PC-9 (cell line): ENCODE data around the gene CACNA1H. TPM values are rescaled to one million over a fixed set of nuclear protein-coding genes. Genes with fewer than 3 reads are reported as not detected.

Source experiments
- BruUV-seq: library from RNA; stranded (reverse); fragments of 400-500 nt; replicated peaks from 2 replicates; lab custom pipeline; 2021; lab: Mats Ljungman, UMichigan
- CTCF ChIA-PET: fragments of 300-600 bp; sonication (Branson Sonifier 250); formaldehyde crosslinking; loops from one replicate; lab custom pipeline; 2022; ENCODE audit warnings: antibody characterized with exemption; lab: Charles Lee
- POLR2A ChIA-PET: fragments of 300-600 bp; sonication (Branson Sonifier 250); formaldehyde crosslinking; loops from one replicate; lab custom pipeline; 2022; ENCODE audit warnings: antibody characterized with exemption; ENCODE audit not compliant: unreplicated experiment; lab: Charles Lee
- DNase-seq, 2 experiments: peaks; one replicate each; pipeline versions ENCODE4 v3.0.0 to v3.0.0-alpha.2; 2015 to 2022; ENCODE audit warnings: mixed read lengths in 1 of 2
- H2AFZ ChIP-seq: fragments of 200-600 bp; sonication (generic); 2 replicates; pipeline ENCODE4 v1.8.1; 2017; ENCODE audit warnings: antibody characterized with exemption
- H3F3A ChIP-seq: fragments of 200-600 bp; sonication (generic); 2 replicates; pipeline ENCODE4 v1.8.1; 2017; ENCODE audit warnings: antibody characterized with exemption, mild to moderate bottlenecking, low read depth; ENCODE audit not compliant: insufficient read depth
- H3K27ac ChIP-seq: fragments of 200-600 bp; sonication (generic); 2 replicates; pipeline ENCODE4 v1.6.1; 2016; ENCODE audit warnings: mixed run types
- H3K27me3 ChIP-seq: fragments of 200-600 bp; sonication (generic); 2 replicates; pipeline ENCODE4 v1.6.1; 2016; ENCODE audit warnings: low read depth, mixed run types; ENCODE audit not compliant: insufficient read depth
- H3K36me3 ChIP-seq: fragments of 200-600 bp; sonication (generic); 2 replicates; pipeline ENCODE4 v1.6.1; 2016; ENCODE audit warnings: low read depth, mixed run types
- H3K4me1 ChIP-seq: fragments of 200-600 bp; sonication (generic); replicated peaks from 2 replicates; pipeline ENCODE4 v1.6.1; 2016; ENCODE audit warnings: mixed run types; ENCODE audit not compliant: insufficient read depth
- H3K4me2 ChIP-seq: fragments of 200-600 bp; sonication (generic); 2 replicates; pipeline ENCODE4 v1.6.1; 2017; ENCODE audit warnings: mixed run types
- H3K4me3 ChIP-seq: fragments of 200-600 bp; sonication (generic); 2 replicates; pipeline ENCODE4 v1.6.1; 2016; ENCODE audit warnings: mixed run types
- H3K79me2 ChIP-seq: fragments of 200-600 bp; sonication (generic); 2 replicates; pipeline ENCODE4 v1.6.1; 2017; ENCODE audit warnings: low read depth, mixed run types
- H3K9me2 ChIP-seq: fragments of 200-600 bp; sonication (generic); 2 replicates; pipeline ENCODE4 v1.8.1; 2017; ENCODE audit warnings: mild to moderate bottlenecking; ENCODE audit not compliant: insufficient read depth
- H3K9me3 ChIP-seq: fragments of 200-600 bp; sonication (generic); 2 replicates; pipeline ENCODE4 v1.8.1; 2016; ENCODE audit warnings: low read depth; ENCODE audit not compliant: insufficient read depth
- H4K20me1 ChIP-seq: fragments of 200-600 bp; sonication (generic); 2 replicates; pipeline ENCODE4 v1.8.1; 2017; ENCODE audit not compliant: insufficient read depth
- EZH2 ChIP-seq: fragments of 200-600 bp; sonication (generic); IDR thresholded peaks from 2 replicates; pipeline ENCODE4 v1.8.0; 2017; ENCODE audit warnings: antibody characterized with exemption, low read depth
- intact Hi-C: fragments of 100-400 bp; cut with micrococcal nuclease; formaldehyde crosslinking; loops from one replicate; pipeline ENCODE4 v1.10.0; 2022; ENCODE audit not compliant: unreplicated experiment
- total RNA-seq: library from RNA; stranded (reverse); gene quantifications from 2 replicates; pipeline ENCODE4 v1.2.3, GENCODE V29; 2021
- TF ChIP-seq, protein P1 (sequence below): fragments of 200-600 bp; sonication (generic); conservative IDR thresholded peaks from 2 replicates; pipeline ENCODE4 v1.6.1; 2017; ENCODE audit warnings: mixed run types, antibody characterized with exemption, mild to moderate bottlenecking, moderate library complexity

CACNA1H gene
- total RNA-seq, 1 experiment from 2014 or later: not detected

DNA sequence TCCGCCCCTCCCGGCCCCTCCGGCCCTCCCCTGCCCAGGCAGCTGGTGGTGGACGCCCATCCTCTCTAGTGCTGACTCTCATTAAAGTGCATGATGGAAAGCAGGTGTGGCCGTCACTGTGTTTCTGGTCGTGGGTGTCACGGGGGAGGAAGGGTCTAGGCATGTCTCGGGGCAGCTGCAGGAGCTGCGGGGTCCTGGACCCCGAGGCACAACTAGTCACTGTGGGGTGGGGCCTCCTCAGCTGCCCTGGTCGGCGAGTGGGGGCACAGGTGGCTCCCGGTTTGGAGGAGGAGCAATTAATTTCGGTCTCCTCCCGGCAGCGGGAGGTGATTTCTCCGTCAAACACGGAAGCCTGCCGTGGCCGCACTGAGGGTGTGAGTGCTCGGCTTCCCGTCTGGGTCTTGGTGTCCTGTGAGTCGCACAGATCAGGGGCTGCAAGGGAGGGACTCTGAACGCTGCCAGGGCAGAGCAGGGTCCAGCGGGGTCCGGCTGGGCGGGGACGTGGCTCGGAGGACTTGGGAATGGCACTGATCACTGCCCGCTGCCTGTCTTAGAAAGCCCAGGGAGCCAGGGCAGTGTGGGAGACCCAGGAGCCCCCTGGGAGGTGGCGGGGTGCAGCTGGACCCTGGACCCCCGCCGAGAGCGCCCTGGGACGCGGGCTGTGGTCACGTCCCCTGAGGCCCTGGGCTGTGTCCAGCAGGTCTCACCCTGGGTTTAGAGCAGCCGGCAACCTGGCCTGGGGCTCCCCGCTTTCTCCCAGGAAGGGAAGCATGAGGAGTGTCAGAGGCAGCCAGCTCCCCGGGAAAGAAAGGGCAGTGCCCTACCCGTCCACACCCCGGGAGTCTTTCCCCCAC lies 106.2 kb downstream of the CACNA1H start:
- H3K4me1 ChIP-seq: no peaks in the 10 kb centered on the region; the same call in 1 of the 2 replicates
- H3K36me3 ChIP-seq: no peaks in the 10 kb centered on the region
- peak overlapping the region; percentile 54; the same call in 1 of the 2 replicates for H3K4me3 ChIP-seq
- peak overlapping the region; percentile 86 for H3K4me2 ChIP-seq
- H4K20me1 ChIP-seq: no peaks in the 10 kb centered on the region
- H2AFZ ChIP-seq: peak overlapping the region; percentile 66; the same call in 1 of the 2 replicates
- no peak overlapping the region for H3K27ac ChIP-seq
- H3K9me2 ChIP-seq: no peaks in the 10 kb centered on the region
- H3K27me3 ChIP-seq: peaks cover 51% of the 10 kb centered on the region
- no peaks in the 10 kb centered on the region for H3K79me2 ChIP-seq
- TF ChIP-seq, protein P1, sequence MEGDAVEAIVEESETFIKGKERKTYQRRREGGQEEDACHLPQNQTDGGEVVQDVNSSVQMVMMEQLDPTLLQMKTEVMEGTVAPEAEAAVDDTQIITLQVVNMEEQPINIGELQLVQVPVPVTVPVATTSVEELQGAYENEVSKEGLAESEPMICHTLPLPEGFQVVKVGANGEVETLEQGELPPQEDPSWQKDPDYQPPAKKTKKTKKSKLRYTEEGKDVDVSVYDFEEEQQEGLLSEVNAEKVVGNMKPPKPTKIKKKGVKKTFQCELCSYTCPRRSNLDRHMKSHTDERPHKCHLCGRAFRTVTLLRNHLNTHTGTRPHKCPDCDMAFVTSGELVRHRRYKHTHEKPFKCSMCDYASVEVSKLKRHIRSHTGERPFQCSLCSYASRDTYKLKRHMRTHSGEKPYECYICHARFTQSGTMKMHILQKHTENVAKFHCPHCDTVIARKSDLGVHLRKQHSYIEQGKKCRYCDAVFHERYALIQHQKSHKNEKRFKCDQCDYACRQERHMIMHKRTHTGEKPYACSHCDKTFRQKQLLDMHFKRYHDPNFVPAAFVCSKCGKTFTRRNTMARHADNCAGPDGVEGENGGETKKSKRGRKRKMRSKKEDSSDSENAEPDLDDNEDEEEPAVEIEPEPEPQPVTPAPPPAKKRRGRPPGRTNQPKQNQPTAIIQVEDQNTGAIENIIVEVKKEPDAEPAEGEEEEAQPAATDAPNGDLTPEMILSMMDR: no peak
- no peak for TF ChIP-seq EZH2
- H3F3A ChIP-seq: 0 out of 2 replicates have a peak, but pooled peaks cover under 1% of the 10 kb centered on the region
- intact Hi-C loops: loop anchor here (2.0 kb wide), 1 partner anchor 38 kb away; no protein-coding TSS in a partner anchor
- DNase-seq: peak in 1 of 2 experiments; percentile 45
- POLR2A ChIA-PET: no interaction called here
- H3K9me3 ChIP-seq: no peaks in the 10 kb centered on the region
- BruUV-seq: no TSS peak
- CTCF ChIA-PET: no interaction called here

DNA sequence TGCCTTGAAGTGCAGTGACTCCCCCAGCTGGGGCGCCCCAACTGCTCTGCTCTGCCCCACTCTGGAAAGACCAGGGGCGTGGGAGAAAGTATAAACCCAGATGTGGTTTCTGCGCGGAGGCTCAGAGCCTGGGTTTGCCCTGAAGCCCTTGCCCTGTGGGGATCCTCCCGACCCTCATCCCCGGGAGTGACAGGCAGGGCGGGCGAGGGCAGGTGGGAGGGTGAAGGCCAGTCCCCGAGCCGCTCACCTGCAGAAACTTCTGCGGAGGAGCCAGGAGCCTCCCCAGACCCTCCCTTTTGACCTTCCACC lies 106.8 kb downstream of the CACNA1H start:
- H3K79me2 ChIP-seq: no peaks in the 10 kb centered on the region
- TF ChIP-seq, protein P1: no peak
- TF ChIP-seq EZH2: no peak
- no peaks in the 10 kb centered on the region for H3K9me2 ChIP-seq
- ChIA-PET CTCF (no interaction called here), POLR2A (no interaction called here)
- H3F3A ChIP-seq: 0 out of 2 replicates have a peak, but pooled peaks cover 5% of the 10 kb centered on the region
- H2AFZ ChIP-seq: no peak overlapping the region
- peak overlapping the region; percentile 86; the same call in 1 of the 2 replicates for H3K4me2 ChIP-seq
- DNase-seq: no peak
- BruUV-seq: no TSS peak
- no peaks in the 10 kb centered on the region for H3K36me3 ChIP-seq
- no peak overlapping the region for H3K4me3 ChIP-seq
- no peaks in the 10 kb centered on the region for H3K9me3 ChIP-seq
- no peak overlapping the region for H3K27ac ChIP-seq
- intact Hi-C loops: loop anchor here (2.0 kb wide), 1 partner anchor 37 kb away; no protein-coding TSS in a partner anchor
- peaks cover 51% of the 10 kb centered on the region for H3K27me3 ChIP-seq
- no peaks in the 10 kb centered on the region for H4K20me1 ChIP-seq
- H3K4me1 ChIP-seq: no peaks in the 10 kb centered on the region; the same call in 1 of the 2 replicates

DNA sequence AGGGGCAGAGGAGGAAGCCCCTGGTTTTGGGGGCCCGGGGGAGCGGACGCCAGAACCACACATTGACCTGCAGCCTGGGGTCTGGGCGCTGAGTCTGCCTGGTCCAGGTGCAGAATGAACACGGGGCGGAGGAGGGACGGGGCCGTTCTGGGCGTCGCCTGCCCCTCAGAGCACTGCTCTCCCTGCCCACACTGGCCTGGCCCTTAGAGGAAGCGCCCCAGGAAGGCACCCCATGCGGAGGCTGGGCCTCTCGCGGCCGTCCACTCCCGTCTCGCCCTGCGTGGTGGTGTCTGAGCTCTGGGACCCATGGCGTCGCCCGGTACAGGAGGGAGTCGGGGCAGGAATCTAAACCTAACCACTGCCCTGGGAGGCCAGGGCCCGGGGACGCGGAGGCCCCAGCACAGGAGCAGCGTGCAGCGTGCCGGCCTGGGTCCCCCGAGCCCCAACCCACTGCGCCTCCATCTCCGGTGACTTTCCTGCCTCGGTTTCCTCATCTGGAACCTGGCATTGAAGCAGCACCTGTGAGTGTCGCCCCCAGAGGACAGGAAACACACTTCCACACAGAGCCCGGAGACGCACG lies 107.3 kb downstream of the CACNA1H start:
- Histone ChIP-seq H4K20me1 (no peaks in the 10 kb centered on the region), H3K9me3 (no peaks in the 10 kb centered on the region), H2AFZ (no peak overlapping the region), H3F3A (0 out of 2 replicates have a peak, but pooled peaks cover 5% of the 10 kb centered on the region), H3K27ac (no peak overlapping the region), H3K79me2 (no peaks in the 10 kb centered on the region), H3K4me3 (no peak overlapping the region), H3K4me2 (no peak overlapping the region), H3K27me3 (peaks cover 51% of the 10 kb centered on the region), H3K36me3 (no peaks in the 10 kb centered on the region), H3K9me2 (no peaks in the 10 kb centered on the region), H3K4me1 (no peaks in the 10 kb centered on the region; the same call in 1 of the 2 replicates)
- ChIA-PET POLR2A (no interaction called here), CTCF (no interaction called here)
- no peak for DNase-seq
- TF ChIP-seq, protein P1: no peak
- no peak for TF ChIP-seq EZH2
- BruUV-seq: no TSS peak
- intact Hi-C loops: no loop called here
